Endothelial cell of umbilical vein (primary cell): ENCODE results near the gene BSDC1. TPM values are rescaled to one million over a fixed set of nuclear protein-coding genes. Genes with fewer than 3 reads are reported as not detected.
A peak's percentile ranks its signal among the peaks of the same experiment; 100 is the strongest.

ENCODE experiments used
- BruUV-seq: library from RNA; stranded (reverse); fragments of 400-500 nt; replicated peaks from 2 replicates; lab custom pipeline; 2021; lab: Mats Ljungman, UMichigan
- CTCF ChIA-PET: fragments of 300-600, 350-600 bp; sonication (Branson Sonifier 250); formaldehyde crosslinking; loops from one replicate; lab custom pipeline; 2021; ENCODE audit warnings: antibody characterized with exemption, inconsistent platforms; lab: Charles Lee
- POLR2A ChIA-PET: fragments of 300-600, 350-600 bp; sonication (Branson Sonifier 250); formaldehyde crosslinking; loops from one replicate; lab custom pipeline; 2021; ENCODE audit warnings: antibody characterized with exemption, inconsistent platforms; lab: Charles Lee
- DNase-seq: peaks from one replicate; pipeline ENCODE4 v3.0.0-alpha.2; 2011; ENCODE audit warnings: low read depth, low spot score
- FAIRE-seq: peaks from 2 replicates; lab custom pipeline; 2011; peaks lifted over from hg19 to GRCh38; lab: Jason Lieb, UNC
- H2AFZ ChIP-seq: 2 replicates; pipeline ENCODE4 v1.6.0; 2012; ENCODE audit warnings: low read depth, low read length, control low read depth, inconsistent platforms
- H3K27ac ChIP-seq: 2 replicates; pipeline ENCODE4 v1.5.1; 2011; ENCODE audit warnings: low read depth, mild to moderate bottlenecking, control low read depth, low read length, moderate library complexity; ENCODE audit not compliant: insufficient read depth
- H3K27me3 ChIP-seq, 2 experiments: 2 replicates each; pipeline versions ENCODE4 v1.6.0 to v1.6.1; 2011; ENCODE audit warnings: low read length in 2 of 2, mixed read lengths in 1 of 2; ENCODE audit not compliant: control insufficient read depth in 2 of 2, insufficient read depth in 2 of 2
- H3K36me3 ChIP-seq, 2 experiments: 2 replicates in 1 of 2; 3 replicates in 1 of 2; pipeline ENCODE4 v1.5.1; 2011; ENCODE audit warnings: low read length in 2 of 2, mild to moderate bottlenecking in 1 of 2, moderate library complexity in 1 of 2; ENCODE audit not compliant: control insufficient read depth in 2 of 2, insufficient read depth in 2 of 2; ENCODE audit errors: extremely low read depth in 1 of 2
- H3K4me1 ChIP-seq: 3 replicates; pipeline ENCODE4 v1.5.1; 2011; ENCODE audit warnings: mild to moderate bottlenecking, low read length; ENCODE audit not compliant: control insufficient read depth, insufficient read depth; ENCODE audit errors: extremely low read depth
- H3K4me2 ChIP-seq: 2 replicates; pipeline ENCODE4 v1.6.1; 2011; ENCODE audit warnings: low read length, control low read depth, mixed read lengths; ENCODE audit not compliant: insufficient read depth
- H3K4me3 ChIP-seq, 3 experiments: fragments of 200-600 bp in 1 of 3; sonication (generic), shearing (Covaris generic) in 1 of 3; replicated peaks in 1 of 3; 2 replicates each; pipeline ENCODE4 v1.5.1; 2011 to 2016; ENCODE audit warnings: control low read depth in 3 of 3, low read length in 3 of 3, mild to moderate bottlenecking in 2 of 3, inconsistent platforms in 1 of 3, low read depth in 1 of 3, moderate library complexity in 1 of 3; ENCODE audit not compliant: insufficient read depth in 1 of 3
- H3K79me2 ChIP-seq: 2 replicates; pipeline ENCODE4 v1.6.0; 2012; ENCODE audit warnings: low read length, inconsistent platforms; ENCODE audit not compliant: control insufficient read depth, insufficient read depth
- H3K9ac ChIP-seq: replicated peaks from 2 replicates; pipeline ENCODE3; 2011; ENCODE audit warnings: low read length, control low read depth; ENCODE audit not compliant: insufficient read depth; ENCODE audit errors: extremely low read depth
- H3K9me1 ChIP-seq: replicated peaks from 3 replicates; pipeline ENCODE4 v1.6.0; 2011; ENCODE audit warnings: mild to moderate bottlenecking, low read length; ENCODE audit not compliant: control insufficient read depth, insufficient read depth; ENCODE audit errors: extremely low read depth
- H3K9me3 ChIP-seq: replicated peaks from 2 replicates; pipeline ENCODE4 v1.5.1; 2012; ENCODE audit warnings: low read length, inconsistent platforms; ENCODE audit not compliant: control insufficient read depth, insufficient read depth
- H4K20me1 ChIP-seq: replicated peaks from 2 replicates; pipeline ENCODE3; 2011; ENCODE audit warnings: mild to moderate bottlenecking, low read length; ENCODE audit not compliant: control insufficient read depth, insufficient read depth; ENCODE audit errors: extremely low read depth
- EZH2 ChIP-seq: IDR thresholded peaks from 2 replicates; pipeline ENCODE4 v1.6.1; 2012; ENCODE audit warnings: borderline replicate concordance, low read depth, mild to moderate bottlenecking, moderate library complexity, low read length, inconsistent platforms; ENCODE audit not compliant: severe bottlenecking
- FOS ChIP-seq: IDR thresholded peaks from 2 replicates; pipeline ENCODE4 v1.6.1; 2011; ENCODE audit warnings: mild to moderate bottlenecking, low read length, moderate library complexity, borderline replicate concordance; ENCODE audit not compliant: insufficient read depth
- GATA2 ChIP-seq: IDR thresholded peaks from 2 replicates; pipeline ENCODE4 v1.7.0; 2011; ENCODE audit warnings: low read depth, mild to moderate bottlenecking, moderate library complexity, mixed read lengths, low read length; ENCODE audit not compliant: insufficient read length, insufficient read depth
- JUN ChIP-seq: IDR thresholded peaks from 2 replicates; pipeline ENCODE4 v1.6.1; 2011; ENCODE audit warnings: borderline replicate concordance, low read depth; ENCODE audit not compliant: insufficient read length, insufficient read depth
- MYC ChIP-seq: IDR thresholded peaks from one replicate; pipeline ENCODE4 v1.6.1; 2011; ENCODE audit warnings: mild to moderate bottlenecking, low read depth, low read length
- POLR2A ChIP-seq: IDR thresholded peaks from 2 replicates; pipeline ENCODE4 v1.6.1; 2012; ENCODE audit warnings: low read depth, mild to moderate bottlenecking, control low read depth, low read length
- POLR2AphosphoS5 ChIP-seq: IDR thresholded peaks from 2 replicates; pipeline ENCODE4 v1.6.1; 2012; ENCODE audit warnings: low read depth, mild to moderate bottlenecking, control low read depth, low read length, moderate library complexity; ENCODE audit not compliant: insufficient read depth
- dilution Hi-C: fragments of 300-500 bp; cut with MboI; formaldehyde crosslinking; loops from one replicate; pipeline ENCODE4 v1.15.0; 2019; ENCODE audit warnings: low sequenced_read_pairs; ENCODE audit not compliant: extremely low pct_ligation_motif_present
- intact Hi-C: fragments of 100-400 bp; cut with micrococcal nuclease; formaldehyde crosslinking; loops from one replicate; pipeline ENCODE4 v1.10.0; 2022
- polyA plus RNA-seq, 4 experiments: library from polyadenylated mRNA; depleted of rRNA in 3 of 4; stranded (reverse) in 3 of 4; unstranded in 1 of 4; fragments of >200 nt; gene quantifications; 2 replicates each; pipeline versions ENCODE4 v1.2.1 to v1.2.3, GENCODE V29; 2011 to 2012; ENCODE audit warnings: missing spikeins in 1 of 4
- total RNA-seq: library from RNA; stranded (reverse); gene quantifications from 2 replicates; pipeline ENCODE4 v1.2.3, GENCODE V29; 2021
- TF ChIP-seq, protein P1 (sequence below): IDR thresholded peaks from 2 replicates; pipeline ENCODE4 v1.6.1; 2011; ENCODE audit not compliant: insufficient read depth, insufficient read length
- TF ChIP-seq, protein P2 (sequence below), 2 donors: IDR thresholded peaks; 1 replicate in 1 of 2; 2 replicates in 1 of 2; pipeline ENCODE4 v1.5.1; 2011; ENCODE audit warnings: low read length in 2 of 2, mild to moderate bottlenecking in 2 of 2, moderate library complexity in 2 of 2, control low read depth in 1 of 2, inconsistent platforms in 1 of 2, low read depth in 1 of 2; ENCODE audit not compliant: insufficient read depth in 1 of 2; ENCODE audit errors: extremely low read depth in 1 of 2

BSDC1 gene
- total and polyA plus RNA-seq, 2 donors (not counting 3 experiments of a cell fraction or from before 2014, with no cell fraction given) = 44.3 to 64.6 TPM

GRCh38 chr1:32350785-32351398 is 43.3 kb downstream of the BSDC1 start:
- Histone ChIP-seq H3K9ac (peak overlapping the region; percentile 33), H2AFZ (peak overlapping the region; percentile 86), H3K9me1 (no peaks in the 10 kb centered on the region), H3K27ac (peak overlapping the region; percentile 37), H3K9me3 (no peaks in the 10 kb centered on the region), H3K36me3 (no peaks in the 10 kb centered on the region), H3K4me3 (peak overlapping the region in 1 of 3 experiments; percentile 36), H4K20me1 (no peaks in the 10 kb centered on the region), H3K79me2 (no peaks in the 10 kb centered on the region), H3K27me3 (no peaks in the 10 kb centered on the region), H3K4me2 (no peak overlapping the region), H3K4me1 (peaks cover 34% of the 10 kb centered on the region)
- ChIA-PET CTCF (interaction anchor here (1.8 to 2.1 kb wide), 3 partner anchors 15 to 103 kb away, joined by 7 to 12 read pairs (median 9); partner anchors contain the start of gene MARCKSL1), POLR2A (interaction anchor here (0.6 to 4.4 kb wide), 6 partner anchors 9 to 118 kb away, joined by 3 to 50 read pairs (median 4); partner anchors contain the start of gene MARCKSL1)
- TF ChIP-seq, protein P1, sequence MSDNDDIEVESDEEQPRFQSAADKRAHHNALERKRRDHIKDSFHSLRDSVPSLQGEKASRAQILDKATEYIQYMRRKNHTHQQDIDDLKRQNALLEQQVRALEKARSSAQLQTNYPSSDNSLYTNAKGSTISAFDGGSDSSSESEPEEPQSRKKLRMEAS = peak; percentile 76
- TF ChIP-seq GATA2 (no peak), EZH2 (no peak), POLR2AphosphoS5 (peak; percentile 7), FOS (no peak), MYC (no peak), POLR2A (no peak), JUN (no peak)
- TF ChIP-seq, protein P2, sequence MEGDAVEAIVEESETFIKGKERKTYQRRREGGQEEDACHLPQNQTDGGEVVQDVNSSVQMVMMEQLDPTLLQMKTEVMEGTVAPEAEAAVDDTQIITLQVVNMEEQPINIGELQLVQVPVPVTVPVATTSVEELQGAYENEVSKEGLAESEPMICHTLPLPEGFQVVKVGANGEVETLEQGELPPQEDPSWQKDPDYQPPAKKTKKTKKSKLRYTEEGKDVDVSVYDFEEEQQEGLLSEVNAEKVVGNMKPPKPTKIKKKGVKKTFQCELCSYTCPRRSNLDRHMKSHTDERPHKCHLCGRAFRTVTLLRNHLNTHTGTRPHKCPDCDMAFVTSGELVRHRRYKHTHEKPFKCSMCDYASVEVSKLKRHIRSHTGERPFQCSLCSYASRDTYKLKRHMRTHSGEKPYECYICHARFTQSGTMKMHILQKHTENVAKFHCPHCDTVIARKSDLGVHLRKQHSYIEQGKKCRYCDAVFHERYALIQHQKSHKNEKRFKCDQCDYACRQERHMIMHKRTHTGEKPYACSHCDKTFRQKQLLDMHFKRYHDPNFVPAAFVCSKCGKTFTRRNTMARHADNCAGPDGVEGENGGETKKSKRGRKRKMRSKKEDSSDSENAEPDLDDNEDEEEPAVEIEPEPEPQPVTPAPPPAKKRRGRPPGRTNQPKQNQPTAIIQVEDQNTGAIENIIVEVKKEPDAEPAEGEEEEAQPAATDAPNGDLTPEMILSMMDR (IDR thresholded peaks at IDR 0.05; ENCODE audit: extremely low read depth in 1 of 2, insufficient read depth in 1 of 2, low read depth in 1 of 2, low read length in 2 of 2) = peak; percentile 23 to 56
- dilution Hi-C loops (no loop called here), intact Hi-C loops (loop anchor here (1.0 kb wide), 2 partner anchors 15 to 43 kb away; partner anchors contain the start of genes BSDC1 and MARCKSL1)
- FAIRE-seq = peak; percentile 8
- no peak for DNase-seq
- no TSS peak for BruUV-seq
